Measurements from ENCODE around the gene POC1B. TPM values are rescaled to one million over a fixed set of nuclear protein-coding genes. Genes with fewer than 3 reads are reported as not detected.

POC1B gene
- total RNA-seq, 4 donors from 2014 or later: 7.3 to 8.9 (median 7.8) TPM

DNA sequence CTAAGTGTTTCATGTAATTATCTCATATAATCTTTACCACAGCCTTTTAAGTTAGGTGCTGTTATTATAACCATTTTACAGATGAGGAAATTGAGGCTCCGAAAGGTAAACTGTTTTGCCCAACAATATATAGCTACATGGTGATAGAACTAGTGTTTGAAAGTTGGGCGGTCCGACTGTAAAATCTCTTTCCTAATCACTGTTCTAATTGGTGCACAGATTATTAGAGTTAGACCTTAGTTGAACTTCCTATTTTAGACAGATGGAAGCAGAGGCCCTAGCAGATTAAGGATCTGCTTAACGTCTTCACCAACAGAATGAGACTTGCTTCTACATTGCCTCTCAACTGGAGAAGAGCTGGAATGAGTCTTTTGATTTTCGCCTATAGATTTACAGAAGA lies 143.5 kb downstream of the POC1B start:
- in situ Hi-C loops (cut with MboI; ENCODE audit: low sequenced_read_pairs in 4 of 4) (loop anchor here in 1 of 4 donors (25.0 kb wide), 1 partner anchor 95 kb away; no protein-coding TSS in a partner anchor), intact Hi-C loops (cut with DNase I; ENCODE audit: low total_unique reads) (no loop called here)
- H3K27ac ChIP-seq: no peak overlapping the region
- no peaks in the 10 kb centered on the region for H3K27me3 ChIP-seq
- ATAC-seq (no peak), DNase-seq (no peak)
- TF ChIP-seq, protein P1, sequence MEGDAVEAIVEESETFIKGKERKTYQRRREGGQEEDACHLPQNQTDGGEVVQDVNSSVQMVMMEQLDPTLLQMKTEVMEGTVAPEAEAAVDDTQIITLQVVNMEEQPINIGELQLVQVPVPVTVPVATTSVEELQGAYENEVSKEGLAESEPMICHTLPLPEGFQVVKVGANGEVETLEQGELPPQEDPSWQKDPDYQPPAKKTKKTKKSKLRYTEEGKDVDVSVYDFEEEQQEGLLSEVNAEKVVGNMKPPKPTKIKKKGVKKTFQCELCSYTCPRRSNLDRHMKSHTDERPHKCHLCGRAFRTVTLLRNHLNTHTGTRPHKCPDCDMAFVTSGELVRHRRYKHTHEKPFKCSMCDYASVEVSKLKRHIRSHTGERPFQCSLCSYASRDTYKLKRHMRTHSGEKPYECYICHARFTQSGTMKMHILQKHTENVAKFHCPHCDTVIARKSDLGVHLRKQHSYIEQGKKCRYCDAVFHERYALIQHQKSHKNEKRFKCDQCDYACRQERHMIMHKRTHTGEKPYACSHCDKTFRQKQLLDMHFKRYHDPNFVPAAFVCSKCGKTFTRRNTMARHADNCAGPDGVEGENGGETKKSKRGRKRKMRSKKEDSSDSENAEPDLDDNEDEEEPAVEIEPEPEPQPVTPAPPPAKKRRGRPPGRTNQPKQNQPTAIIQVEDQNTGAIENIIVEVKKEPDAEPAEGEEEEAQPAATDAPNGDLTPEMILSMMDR (IDR thresholded peaks at IDR 0.05 in 4 of 5, conservative IDR thresholded peaks at IDR 0.05 in 1 of 5): no peak
- TF ChIP-seq POLR2A (IDR thresholded peaks at IDR 0.05): no peak
- H3K4me3 ChIP-seq: no peak overlapping the region
- H3K4me1 ChIP-seq: peaks cover 5% of the 10 kb centered on the region in 2 donors
- H3K36me3 ChIP-seq: no peaks in the 10 kb centered on the region
- H3K9me3 ChIP-seq: no peaks in the 10 kb centered on the region

DNA sequence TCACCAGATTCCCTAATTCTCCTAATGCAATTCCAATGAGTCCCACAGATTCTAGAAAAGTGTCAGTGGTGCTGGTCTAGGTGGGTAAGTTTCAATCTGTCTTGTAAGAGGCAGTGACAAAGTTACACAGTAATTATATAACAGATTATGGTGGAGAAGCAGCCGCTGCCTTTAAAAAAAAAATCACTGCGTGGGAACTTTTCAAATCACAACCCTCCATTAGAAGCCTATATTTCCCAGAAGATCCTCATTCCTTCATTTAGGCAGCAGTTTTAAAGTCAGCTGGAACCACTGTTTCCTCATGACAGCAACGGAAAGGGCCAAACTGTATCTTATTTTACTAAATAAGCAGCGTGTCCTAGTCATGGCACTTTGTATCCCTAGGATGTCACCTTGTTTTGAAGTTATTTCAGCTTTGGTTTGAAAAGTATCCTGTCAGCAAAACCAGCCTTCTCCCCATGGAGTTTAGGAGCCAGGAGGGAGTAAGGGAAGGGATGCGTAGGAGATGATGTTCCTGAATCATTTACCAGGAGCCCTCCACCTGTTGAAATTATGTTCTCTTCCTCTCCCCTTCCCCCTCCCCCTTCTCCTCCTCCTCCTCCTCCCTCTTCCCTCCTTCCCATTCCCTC lies 145.9 kb downstream of the POC1B start:
- in situ Hi-C loops (cut with MboI; ENCODE audit: low sequenced_read_pairs in 4 of 4) (loop anchor here in 1 of 4 donors (25.0 kb wide), 1 partner anchor 93 kb away; no protein-coding TSS in a partner anchor), intact Hi-C loops (cut with DNase I; ENCODE audit: low total_unique reads) (no loop called here)
- no peaks in the 10 kb centered on the region for H3K27me3 ChIP-seq
- peaks cover 4 to 5% of the 10 kb centered on the region in 2 donors for H3K4me1 ChIP-seq
- ATAC-seq (no peak), DNase-seq (no peak)
- no peaks in the 10 kb centered on the region for H3K9me3 ChIP-seq
- no peak for TF ChIP-seq POLR2A (IDR thresholded peaks at IDR 0.05)
- TF ChIP-seq, protein P1 (IDR thresholded peaks at IDR 0.05 in 4 of 5, conservative IDR thresholded peaks at IDR 0.05 in 1 of 5): no peak
- no peaks in the 10 kb centered on the region for H3K36me3 ChIP-seq
- no peak overlapping the region for H3K27ac ChIP-seq
- H3K4me3 ChIP-seq: no peak overlapping the region

DNA sequence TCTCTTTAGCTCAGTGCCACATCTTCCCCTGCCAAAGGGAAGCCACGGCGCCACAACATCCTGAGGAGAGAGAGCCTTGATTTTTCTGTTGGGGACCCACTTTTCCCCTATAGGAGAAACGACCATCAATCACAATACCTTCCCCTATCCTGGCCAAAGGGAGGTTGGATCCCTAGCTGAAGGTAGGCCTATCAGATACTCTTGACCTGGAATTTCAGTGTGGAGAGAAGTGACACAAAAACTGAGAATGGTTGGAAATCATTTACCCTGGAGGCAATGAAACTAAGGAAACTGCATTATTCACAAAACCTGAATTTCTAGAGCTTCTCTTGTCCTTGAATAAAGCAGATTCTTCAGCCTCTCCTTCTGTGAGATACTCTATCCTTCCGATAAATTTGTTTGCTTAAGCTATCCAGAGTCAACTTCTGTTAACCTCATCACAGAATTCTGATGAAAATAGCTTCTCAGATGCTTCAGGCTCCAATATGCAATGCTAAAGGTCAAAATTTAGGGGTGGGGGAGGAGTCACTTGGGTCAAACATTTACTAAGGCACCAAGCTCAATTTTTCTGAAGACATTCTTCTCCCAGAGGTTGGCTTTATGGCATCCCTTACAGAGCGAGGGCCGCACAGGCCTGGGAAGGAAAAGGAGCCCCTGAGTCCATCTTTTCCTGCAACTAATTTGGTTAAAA lies 146.6 kb downstream of the POC1B start:
- Histone ChIP-seq H3K36me3 (no peaks in the 10 kb centered on the region), H3K9me3 (no peaks in the 10 kb centered on the region), H3K27me3 (no peaks in the 10 kb centered on the region), H3K27ac (no peak overlapping the region), H3K4me3 (no peak overlapping the region), H3K4me1 (peaks cover 0 to 2% of the 10 kb centered on the region in 2 donors)
- no peak for ATAC-seq
- TF ChIP-seq, protein P1 (IDR thresholded peaks at IDR 0.05 in 4 of 5, conservative IDR thresholded peaks at IDR 0.05 in 1 of 5): no peak
- no peak for TF ChIP-seq POLR2A (IDR thresholded peaks at IDR 0.05)
- in situ Hi-C loops (cut with MboI; ENCODE audit: low sequenced_read_pairs in 4 of 4): loop anchor here in 1 of 4 donors (25.0 kb wide), 1 partner anchor 92 kb away; no protein-coding TSS in a partner anchor
- DNase-seq: no peak
- intact Hi-C loops (cut with DNase I; ENCODE audit: low total_unique reads): no loop called here

DNA sequence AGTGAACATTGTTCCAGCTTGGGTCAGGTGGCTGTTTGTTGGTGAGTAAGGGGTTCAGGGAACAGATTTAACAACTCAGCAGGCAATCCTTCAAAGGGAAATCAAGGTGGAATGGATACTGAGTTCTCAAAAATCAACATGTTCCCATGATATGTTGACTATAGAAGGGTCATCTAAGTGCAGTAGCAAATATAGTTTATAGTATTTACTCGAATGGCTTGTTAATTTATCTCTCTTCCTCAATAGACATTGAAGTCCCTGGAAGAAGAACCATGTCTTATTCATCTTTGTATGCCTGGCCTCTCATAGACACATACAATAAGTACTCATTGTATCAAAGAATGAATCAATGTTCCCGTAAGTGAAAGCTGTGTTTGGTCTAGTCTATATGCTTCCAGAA lies 149.0 kb downstream of the POC1B start:
- TF ChIP-seq POLR2A (IDR thresholded peaks at IDR 0.05): no peak
- TF ChIP-seq, protein P1 (IDR thresholded peaks at IDR 0.05 in 4 of 5, conservative IDR thresholded peaks at IDR 0.05 in 1 of 5): no peak

More for the DNA sequence above, 149.0 kb downstream of the POC1B start:
- in situ Hi-C loops (cut with MboI; ENCODE audit: low sequenced_read_pairs in 4 of 4) (loop anchor here in 1 of 4 donors (25.0 kb wide), 1 partner anchor 90 kb away; no protein-coding TSS in a partner anchor), intact Hi-C loops (cut with DNase I; ENCODE audit: low total_unique reads) (no loop called here)
- DNase-seq (no peak), ATAC-seq (no peak)
- Histone ChIP-seq H3K9me3 (no peaks in the 10 kb centered on the region), H3K4me3 (no peak overlapping the region), H3K27me3 (no peaks in the 10 kb centered on the region), H3K4me1 (peaks cover 4 to 17% of the 10 kb centered on the region in 2 donors), H3K27ac (no peak overlapping the region), H3K36me3 (no peaks in the 10 kb centered on the region)
